Measurements from ENCODE around the gene ZDHHC19. TPM values are rescaled to one million over a fixed set of nuclear protein-coding genes. Genes with fewer than 3 reads are reported as not detected.

Gene ZDHHC19
- polyA plus RNA-seq, 1 donor (not counting 4 experiments of a cell fraction or from before 2014, with no cell fraction given): not detected

GRCh38 chr3:196194542-196194915 lies 16.7 kb downstream of the ZDHHC19 start:
- Histone ChIP-seq H3K27ac (ENCODE audit: control insufficient read depth, insufficient read depth, low read length) (no peak overlapping the region), H3K27me3 (ENCODE audit: control insufficient read depth, extremely low read depth, insufficient read depth, low read length) (no peaks in the 10 kb centered on the region), H3K4me3 (ENCODE audit: control insufficient read depth in 2 of 3, extremely low read depth in 1 of 3, insufficient read depth in 2 of 3, low read depth in 1 of 3, low read length in 3 of 3) (no peak overlapping the region), H3K79me2 (ENCODE audit: control insufficient read depth, insufficient read depth, low read length) (no peaks in the 10 kb centered on the region), H3K9ac (ENCODE audit: control insufficient read depth, extremely low read depth, insufficient read depth, low read length) (no peak overlapping the region), H3K9me1 (ENCODE audit: control insufficient read depth, extremely low read depth, insufficient read depth, low read length) (no peaks in the 10 kb centered on the region), H3K4me2 (ENCODE audit: control insufficient read depth, extremely low read depth, insufficient read depth, low read depth, low read length) (no peak overlapping the region), H3K4me1 (ENCODE audit: control insufficient read depth, extremely low read depth, insufficient read depth, low read length) (peaks cover 11% of the 10 kb centered on the region), H2AFZ (ENCODE audit: control insufficient read depth, low read length) (no peak overlapping the region), H3K36me3 (ENCODE audit: control insufficient read depth in 2 of 2, extremely low read depth in 1 of 2, insufficient read depth in 2 of 2, low read length in 2 of 2) (no peaks in the 10 kb centered on the region), H3K9me3 (ENCODE audit: control insufficient read depth, low read depth, low read length) (no peaks in the 10 kb centered on the region), H4K20me1 (ENCODE audit: control insufficient read depth, extremely low read depth, insufficient read depth, low read length) (no peaks in the 10 kb centered on the region)
- TF ChIP-seq EZH2 (IDR thresholded peaks at IDR 0.05; ENCODE audit: low read length) (no peak), CTCF (optimal IDR thresholded peaks at IDR 0.05 in 1 of 3, IDR thresholded peaks at IDR 0.05 in 1 of 3, conservative IDR thresholded peaks at IDR 0.05 in 1 of 3; ENCODE audit: extremely low read depth in 1 of 3, insufficient read depth in 2 of 3, low read length in 3 of 3) (no peak)
- dilution Hi-C loops (cut with MboI; ENCODE audit: extremely low pct_ligation_motif_present, low sequenced_read_pairs): no loop called here
- DNase-seq (ENCODE audit: low read depth, low spot score) (no peak), FAIRE-seq (no peak)

- Histone ChIP-seq H3K36me3 (ENCODE audit: control insufficient read depth in 2 of 2, extremely low read depth in 1 of 2, insufficient read depth in 2 of 2, low read length in 2 of 2) (no peaks in the 10 kb centered on the region), H3K4me2 (ENCODE audit: control insufficient read depth, extremely low read depth, insufficient read depth, low read depth, low read length) (no peak overlapping the region), H4K20me1 (ENCODE audit: control insufficient read depth, extremely low read depth, insufficient read depth, low read length) (no peaks in the 10 kb centered on the region), H3K4me1 (ENCODE audit: control insufficient read depth, extremely low read depth, insufficient read depth, low read length) (peaks cover 11% of the 10 kb centered on the region), H3K27ac (ENCODE audit: control insufficient read depth, insufficient read depth, low read length) (no peak overlapping the region), H2AFZ (ENCODE audit: control insufficient read depth, low read length) (no peak overlapping the region), H3K79me2 (ENCODE audit: control insufficient read depth, insufficient read depth, low read length) (no peaks in the 10 kb centered on the region), H3K9me3 (ENCODE audit: control insufficient read depth, low read depth, low read length) (no peaks in the 10 kb centered on the region), H3K9me1 (ENCODE audit: control insufficient read depth, extremely low read depth, insufficient read depth, low read length) (no peaks in the 10 kb centered on the region), H3K27me3 (ENCODE audit: control insufficient read depth, extremely low read depth, insufficient read depth, low read length) (no peaks in the 10 kb centered on the region), H3K9ac (ENCODE audit: control insufficient read depth, extremely low read depth, insufficient read depth, low read length) (no peak overlapping the region), H3K4me3 (ENCODE audit: control insufficient read depth in 2 of 3, extremely low read depth in 1 of 3, insufficient read depth in 2 of 3, low read depth in 1 of 3, low read length in 3 of 3) (no peak overlapping the region)
- FAIRE-seq (no peak), DNase-seq (ENCODE audit: low read depth, low spot score) (no peak)
- TF ChIP-seq CTCF (optimal IDR thresholded peaks at IDR 0.05 in 1 of 3, IDR thresholded peaks at IDR 0.05 in 1 of 3, conservative IDR thresholded peaks at IDR 0.05 in 1 of 3; ENCODE audit: extremely low read depth in 1 of 3, insufficient read depth in 2 of 3, low read length in 3 of 3): no peak
- TF ChIP-seq EZH2 (IDR thresholded peaks at IDR 0.05; ENCODE audit: low read length): no peak
- dilution Hi-C loops (cut with MboI; ENCODE audit: extremely low pct_ligation_motif_present, low sequenced_read_pairs): no loop called here
Observed at GRCh38 chr3:196193736-196194541, 17.3 kb downstream of the ZDHHC19 start.

Data from keratinocyte (primary cell).